Right renal cortex interstitium (tissue), 3 donors: ENCODE data around the gene PRKCD. TPM values are rescaled to one million over a fixed set of nuclear protein-coding genes. Genes with fewer than 3 reads are reported as not detected.

Source experiments
- polyA plus RNA-seq, 3 donors: library from polyadenylated mRNA; unstranded; fragments of 120-200 nt; gene quantifications; one replicate each; pipeline ENCODE4 v1.2.1, GENCODE V29; 2013; ENCODE audit not compliant: insufficient read length in 3 of 3

PRKCD gene
- polyA plus RNA-seq, 3 donors, result 21.1 to 23.9 (median 22.6) TPM

Other genes starting within 250 kb of the PRKCD start
- 10 to 100 TPM in 2 of 3 donors, 1 to 10 TPM in 1; 8.7 to 11.6 (median 11.0) TPM for gene SFMBT1, start 115.1 kb upstream of the PRKCD start, polyA plus RNA-seq
- 10 to 100 TPM; 24.7 to 28.6 (median 27.6) TPM for gene RFT1, start 30.8 kb upstream of the PRKCD start, polyA plus RNA-seq
- gene TKT, start 94.8 kb downstream of the PRKCD start, polyA plus RNA-seq, result 100 to 1,000 TPM in 1 of 3 donors, 10 to 100 TPM in 2; 90.4 to 106 (median 91.9) TPM
- 10 to 100 TPM; 27.3 to 31.3 (median 28.4) TPM for gene DCP1A, start 186.3 kb downstream of the PRKCD start, polyA plus RNA-seq